Measurements from ENCODE around the gene IL1RL1. TPM values are rescaled to one million over a fixed set of nuclear protein-coding genes. Genes with fewer than 3 reads are reported as not detected.

IL1RL1 gene
- total RNA-seq, 2 donors from 2014 or later, result 1.3 to 3.4 TPM

- Histone ChIP-seq H3K36me3 (no peaks in the 10 kb centered on the region), H3K27ac (no peak overlapping the region), H3K4me3 (no peak overlapping the region), H3K27me3 (replicated peaks; ENCODE audit: insufficient read depth) (no peaks in the 10 kb centered on the region), H3K9me3 (no peaks in the 10 kb centered on the region), H3K4me1 (replicated peaks) (no peaks in the 10 kb centered on the region)
- 95% methylated on average over 1 of the region's 1 CpG for WGBS
- no peak for TF ChIP-seq CTCF (IDR thresholded peaks at IDR 0.05)
- no peak for TF ChIP-seq POLR2A (IDR thresholded peaks at IDR 0.05)
- TF ChIP-seq POLR2AphosphoS5 (IDR thresholded peaks at IDR 0.05), result no peak
- no peak for DNase-seq (ENCODE audit: low spot score)
- intact Hi-C loops (cut with DNase I), result no loop called here
Observed at GRCh38 chr2:102283996-102284395, 27.4 kb upstream of the IL1RL1 start.

- H3K27ac ChIP-seq, result no peak overlapping the region
- H3K4me3 ChIP-seq, result no peak overlapping the region
- H3K4me1 ChIP-seq (replicated peaks), result no peaks in the 10 kb centered on the region
- TF ChIP-seq POLR2AphosphoS5 (IDR thresholded peaks at IDR 0.05) (no peak), POLR2A (IDR thresholded peaks at IDR 0.05) (no peak), CTCF (IDR thresholded peaks at IDR 0.05) (no peak)
- no peaks in the 10 kb centered on the region for H3K27me3 ChIP-seq (replicated peaks; ENCODE audit: insufficient read depth)
- H3K9me3 ChIP-seq, result no peaks in the 10 kb centered on the region
- no peaks in the 10 kb centered on the region for H3K36me3 ChIP-seq
- intact Hi-C loops (cut with DNase I), result no loop called here
- DNase-seq (ENCODE audit: low spot score), result no peak
- WGBS, result 97% methylated on average over 3 of the region's 3 CpGs
Observed at GRCh38 chr2:102284611-102285010, 26.8 kb upstream of the IL1RL1 start.

- no peak for DNase-seq (ENCODE audit: low spot score)
- intact Hi-C loops (cut with DNase I), result no loop called here
- Histone ChIP-seq H3K4me1 (replicated peaks) (no peaks in the 10 kb centered on the region), H3K36me3 (no peaks in the 10 kb centered on the region), H3K9me3 (no peaks in the 10 kb centered on the region), H3K4me3 (no peak overlapping the region), H3K27ac (no peak overlapping the region), H3K27me3 (replicated peaks; ENCODE audit: insufficient read depth) (no peaks in the 10 kb centered on the region)
- no peak for TF ChIP-seq CTCF (IDR thresholded peaks at IDR 0.05)
- TF ChIP-seq POLR2AphosphoS5 (IDR thresholded peaks at IDR 0.05), result no peak
- no peak for TF ChIP-seq POLR2A (IDR thresholded peaks at IDR 0.05)
- 52% methylated on average over 2 of the region's 2 CpGs for WGBS
Observed at GRCh38 chr2:102285368-102285767, 26.0 kb upstream of the IL1RL1 start.

- no peak for DNase-seq (ENCODE audit: low spot score)
- no peak overlapping the region for H3K27ac ChIP-seq
- H3K9me3 ChIP-seq, result no peaks in the 10 kb centered on the region
- no peaks in the 10 kb centered on the region for H3K4me1 ChIP-seq (replicated peaks)
- no peaks in the 10 kb centered on the region for H3K27me3 ChIP-seq (replicated peaks; ENCODE audit: insufficient read depth)
- H3K36me3 ChIP-seq, result no peaks in the 10 kb centered on the region
- no peak overlapping the region for H3K4me3 ChIP-seq
- WGBS, result 58% methylated on average over 3 of the region's 3 CpGs
- TF ChIP-seq CTCF (IDR thresholded peaks at IDR 0.05) (no peak), POLR2A (IDR thresholded peaks at IDR 0.05) (no peak), POLR2AphosphoS5 (IDR thresholded peaks at IDR 0.05) (no peak)
- intact Hi-C loops (cut with DNase I), result no loop called here
Observed at GRCh38 chr2:102286041-102286440, 25.3 kb upstream of the IL1RL1 start.

GRCh38 chr2:102289129-102289528 is 22.2 kb upstream of the IL1RL1 start:
- DNase-seq (ENCODE audit: low spot score), result no peak
- Histone ChIP-seq H3K27ac (no peak overlapping the region), H3K4me3 (no peak overlapping the region), H3K9me3 (no peaks in the 10 kb centered on the region), H3K36me3 (no peaks in the 10 kb centered on the region), H3K4me1 (replicated peaks) (no peaks in the 10 kb centered on the region), H3K27me3 (replicated peaks; ENCODE audit: insufficient read depth) (no peaks in the 10 kb centered on the region)
- WGBS, result 73% methylated on average over 5 of the region's 5 CpGs
- TF ChIP-seq CTCF (IDR thresholded peaks at IDR 0.05), result no peak
- no peak for TF ChIP-seq POLR2A (IDR thresholded peaks at IDR 0.05)
- TF ChIP-seq POLR2AphosphoS5 (IDR thresholded peaks at IDR 0.05), result no peak
- intact Hi-C loops (cut with DNase I), result no loop called here
